Measurements from ENCODE around the gene THPO.

GRCh38 chr3:184325269-184325668 is 52.7 kb downstream of the THPO start:
- TF ChIP-seq POLR2A (IDR thresholded peaks at IDR 0.05; ENCODE audit: low read depth) (no peak), CTCF (IDR thresholded peaks at IDR 0.05) (no peak), POLR2AphosphoS5 (IDR thresholded peaks at IDR 0.05) (no peak)

All from esophagus muscularis mucosa (tissue), 3 donors.